SK-N-SH treated with all-trans-retinoic acid at 6 μM for 48 hours (cell line): Measurements from ENCODE around the gene CRB3.

Experiments used
- ATAC-seq: fragments of 200-7000 bp; cut with Tn5 transposase; 3 replicates; pipeline ENCODE4 v1.9.1; 2020; ENCODE audit warnings: mild to moderate bottlenecking, moderate library complexity
- ARNTL ChIP-seq: fragments of 450-650 bp; formaldehyde crosslinking; IDR thresholded peaks from 2 replicates; pipeline ENCODE4 v1.5.0; 2020; ENCODE audit warnings: low read depth, mild to moderate bottlenecking, moderate library complexity, borderline replicate concordance
- BACH2 ChIP-seq: fragments of 250-450 bp; sonication (Bioruptor Pico); IDR thresholded peaks from 2 replicates; pipeline ENCODE4 v1.9.0; 2021; ENCODE audit warnings: mild to moderate bottlenecking, borderline replicate concordance
- CREB5 ChIP-seq: fragments of 250-450 bp; sonication (Bioruptor Pico); IDR thresholded peaks from 2 replicates; pipeline ENCODE4 v1.5.1; 2020; ENCODE audit warnings: low read depth, mild to moderate bottlenecking, moderate library complexity
- CSDC2 ChIP-seq: fragments of 250-450 bp; sonication (Bioruptor Pico); IDR thresholded peaks from 2 replicates; pipeline ENCODE4 v1.5.0; 2020; ENCODE audit warnings: mild to moderate bottlenecking, moderate library complexity
- CSRNP3 ChIP-seq: fragments of 250-450 bp; sonication (Bioruptor Pico); IDR thresholded peaks from 2 replicates; pipeline ENCODE4 v1.5.1; 2021; ENCODE audit warnings: mild to moderate bottlenecking, moderate library complexity
- ESRRG ChIP-seq: fragments of 250-450 bp; sonication (Bioruptor Pico); IDR thresholded peaks from 2 replicates; pipeline ENCODE4 v1.6.1; 2021; ENCODE audit warnings: mild to moderate bottlenecking
- GLIS3 ChIP-seq: fragments of 250-450 bp; sonication (Bioruptor Pico); IDR thresholded peaks from 2 replicates; pipeline ENCODE4 v1.5.0; 2020; ENCODE audit warnings: mild to moderate bottlenecking, moderate library complexity
- ISL1 ChIP-seq: fragments of 250-450 bp; sonication (Bioruptor Pico); IDR thresholded peaks from 2 replicates; pipeline ENCODE4 v2.1.2; 2022; ENCODE audit warnings: mild to moderate bottlenecking, moderate library complexity
- OSR1 ChIP-seq: fragments of 250-450 bp; sonication (Bioruptor Pico); IDR thresholded peaks from 2 replicates; pipeline ENCODE4 v1.8.0; 2022; ENCODE audit warnings: moderate library complexity, mild to moderate bottlenecking, inconsistent platforms
- POU6F1 ChIP-seq: fragments of 250-450 bp; sonication (Bioruptor Pico); IDR thresholded peaks from 2 replicates; pipeline ENCODE4 v1.8.0; 2021; ENCODE audit warnings: low read depth, mild to moderate bottlenecking, moderate library complexity, borderline replicate concordance
- PPARA ChIP-seq: fragments of 250-450 bp; sonication (Bioruptor Pico); IDR thresholded peaks from 2 replicates; pipeline ENCODE4 v1.5.0; 2020; ENCODE audit warnings: mild to moderate bottlenecking, borderline replicate concordance
- RARB ChIP-seq: fragments of 250-450 bp; sonication (Bioruptor Pico); IDR thresholded peaks from 2 replicates; pipeline ENCODE4 v1.8.0; 2021; ENCODE audit warnings: mild to moderate bottlenecking, moderate library complexity
- SNAI2 ChIP-seq: fragments of 250-450 bp; sonication (Bioruptor Pico); IDR thresholded peaks from 2 replicates; pipeline ENCODE4 v1.5.0; 2020; ENCODE audit warnings: mild to moderate bottlenecking, moderate library complexity
- TCF4 ChIP-seq: fragments of 250-450 bp; sonication (Bioruptor Pico); IDR thresholded peaks from 2 replicates; pipeline ENCODE4 v1.8.0; 2021; ENCODE audit warnings: mild to moderate bottlenecking, moderate library complexity, borderline replicate concordance
- TOX ChIP-seq: fragments of 250-450 bp; sonication (Bioruptor Pico); IDR thresholded peaks from 2 replicates; pipeline ENCODE4 v1.8.0; 2021; ENCODE audit warnings: mild to moderate bottlenecking, moderate library complexity, borderline replicate concordance
- ZC3H10 ChIP-seq: fragments of 250-450 bp; sonication (Bioruptor Pico); IDR thresholded peaks from 2 replicates; pipeline ENCODE4 v1.5.1; 2021; ENCODE audit warnings: mild to moderate bottlenecking, moderate library complexity
- ZFP3 ChIP-seq: fragments of 250-450 bp; sonication (Bioruptor Pico); IDR thresholded peaks from 2 replicates; pipeline ENCODE4 v1.5.0; 2020; ENCODE audit warnings: mild to moderate bottlenecking, moderate library complexity
- ZFP30 ChIP-seq: fragments of 450-650 bp; formaldehyde crosslinking; IDR thresholded peaks from 2 replicates; pipeline ENCODE4 v1.5.0; 2022; ENCODE audit warnings: mild to moderate bottlenecking, moderate library complexity
- ZNF565 ChIP-seq: fragments of 450-650 bp; formaldehyde crosslinking; conservative IDR thresholded peaks from 2 replicates; pipeline ENCODE4 v1.5.0; 2020; ENCODE audit warnings: low read depth, mild to moderate bottlenecking, moderate library complexity
- ZNF70 ChIP-seq: fragments of 450-650 bp; formaldehyde crosslinking; IDR thresholded peaks from 2 replicates; pipeline ENCODE4 v1.5.0; 2020; ENCODE audit warnings: mild to moderate bottlenecking, moderate library complexity
- ZNF8 ChIP-seq: fragments of 450-650 bp; formaldehyde crosslinking; IDR thresholded peaks from 2 replicates; pipeline ENCODE4 v1.5.0; 2020; ENCODE audit warnings: mild to moderate bottlenecking, moderate library complexity
- TF ChIP-seq, protein P1 (sequence below): fragments of 250-450 bp; sonication (Bioruptor Pico); IDR thresholded peaks from 2 replicates; pipeline ENCODE4 v1.8.0; 2020; ENCODE audit warnings: mild to moderate bottlenecking, moderate library complexity, borderline replicate concordance
- TF ChIP-seq, protein P2 (sequence below): fragments of 250-450 bp; sonication (Bioruptor Pico); IDR thresholded peaks from 2 replicates; pipeline ENCODE4 v1.5.0; 2020; ENCODE audit warnings: mild to moderate bottlenecking, moderate library complexity

The CRB3 gene

DNA sequence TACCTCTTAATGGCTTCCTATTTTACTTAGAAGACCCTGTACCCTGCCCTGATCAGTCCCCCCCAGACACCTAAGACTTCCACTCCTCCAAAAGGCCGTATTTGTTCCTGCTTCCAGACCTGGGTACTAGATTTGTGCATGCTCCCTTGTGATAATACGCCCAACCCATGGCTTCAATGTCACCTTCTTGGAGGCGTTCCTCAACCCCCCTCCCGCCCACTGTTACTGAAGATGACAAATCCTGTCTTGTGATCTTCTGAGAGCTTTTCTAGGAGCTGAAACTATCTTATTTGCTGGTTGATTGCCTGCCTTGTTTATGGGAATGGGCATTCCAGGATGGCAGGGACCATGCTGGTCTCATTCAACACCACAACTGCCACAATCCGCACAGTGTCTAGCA, 13.9 kb upstream of the CRB3 start (continued):
- TF ChIP-seq CSRNP3 (CRISPR knock-in tag) (no peak), BACH2 (CRISPR knock-in tag) (no peak), OSR1 (CRISPR knock-in tag) (no peak), TOX (no peak), TCF4 (CRISPR knock-in tag) (no peak), RARB (CRISPR knock-in tag) (no peak), CSDC2 (CRISPR knock-in tag) (no peak), ZC3H10 (no peak), ZNF70 (CRISPR knock-in tag) (no peak)

GRCh38 chr19:6451583-6452222, 12.4 kb upstream of the CRB3 start:
- no peak for TF ChIP-seq ZFP30 (CRISPR knock-in tag)
- no peak for TF ChIP-seq GLIS3
- TF ChIP-seq TCF4 (CRISPR knock-in tag), result no peak
- TF ChIP-seq ISL1, result no peak
- TF ChIP-seq CREB5 (CRISPR knock-in tag), result no peak
- no peak for ATAC-seq

DNA sequence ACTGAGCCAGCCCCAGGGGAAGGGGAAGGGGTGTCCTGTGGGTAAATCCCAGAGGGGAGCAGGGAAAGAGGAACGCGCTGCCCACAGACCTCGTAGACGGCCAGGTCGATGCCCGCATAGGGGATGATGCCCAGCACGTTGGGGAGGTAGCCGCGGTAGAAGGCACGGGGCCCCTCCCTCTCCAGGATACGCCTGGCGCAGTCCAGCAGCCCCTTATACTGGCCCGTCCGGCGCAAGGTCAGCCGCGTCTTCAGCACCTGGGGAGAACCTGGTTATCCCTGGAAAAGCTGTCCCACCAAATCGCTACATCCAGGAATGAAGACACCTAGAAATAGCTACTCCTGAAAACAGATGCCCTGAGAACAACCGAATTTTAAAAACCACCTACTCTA, 11.9 kb upstream of the CRB3 start:
- no peak for ATAC-seq
- no peak for TF ChIP-seq ZFP3 (CRISPR knock-in tag)
- no peak for TF ChIP-seq BACH2 (CRISPR knock-in tag)
- no peak for TF ChIP-seq SNAI2 (CRISPR knock-in tag)
- TF ChIP-seq TCF4 (CRISPR knock-in tag), result no peak
- TF ChIP-seq PPARA (CRISPR knock-in tag), result no peak
- TF ChIP-seq ESRRG (CRISPR knock-in tag), result no peak
- no peak for TF ChIP-seq ISL1
- TF ChIP-seq OSR1 (CRISPR knock-in tag), result no peak
- no peak for TF ChIP-seq CSRNP3 (CRISPR knock-in tag)
- TF ChIP-seq ZC3H10, result no peak
- no peak for TF ChIP-seq ARNTL (CRISPR knock-in tag)
- no peak for TF ChIP-seq ZNF70 (CRISPR knock-in tag)
- TF ChIP-seq POU6F1, result no peak
- TF ChIP-seq GLIS3, result no peak
- TF ChIP-seq, all 23 proteins: peak for 0

GRCh38 chr19:6452899-6453298, 11.2 kb upstream of the CRB3 start:
- ATAC-seq, result no peak
- TF ChIP-seq ZC3H10 (no peak), ARNTL (CRISPR knock-in tag) (no peak), ZNF565 (CRISPR knock-in tag) (no peak), ZFP30 (CRISPR knock-in tag) (no peak), ZNF8 (CRISPR knock-in tag) (no peak), RARB (CRISPR knock-in tag) (no peak), SNAI2 (CRISPR knock-in tag) (no peak), TOX (no peak), CSDC2 (CRISPR knock-in tag) (no peak), OSR1 (CRISPR knock-in tag) (no peak), ZNF70 (CRISPR knock-in tag) (no peak), GLIS3 (no peak), ISL1 (no peak), TCF4 (CRISPR knock-in tag) (no peak), ZFP3 (CRISPR knock-in tag) (no peak)
- TF ChIP-seq, protein P1, sequence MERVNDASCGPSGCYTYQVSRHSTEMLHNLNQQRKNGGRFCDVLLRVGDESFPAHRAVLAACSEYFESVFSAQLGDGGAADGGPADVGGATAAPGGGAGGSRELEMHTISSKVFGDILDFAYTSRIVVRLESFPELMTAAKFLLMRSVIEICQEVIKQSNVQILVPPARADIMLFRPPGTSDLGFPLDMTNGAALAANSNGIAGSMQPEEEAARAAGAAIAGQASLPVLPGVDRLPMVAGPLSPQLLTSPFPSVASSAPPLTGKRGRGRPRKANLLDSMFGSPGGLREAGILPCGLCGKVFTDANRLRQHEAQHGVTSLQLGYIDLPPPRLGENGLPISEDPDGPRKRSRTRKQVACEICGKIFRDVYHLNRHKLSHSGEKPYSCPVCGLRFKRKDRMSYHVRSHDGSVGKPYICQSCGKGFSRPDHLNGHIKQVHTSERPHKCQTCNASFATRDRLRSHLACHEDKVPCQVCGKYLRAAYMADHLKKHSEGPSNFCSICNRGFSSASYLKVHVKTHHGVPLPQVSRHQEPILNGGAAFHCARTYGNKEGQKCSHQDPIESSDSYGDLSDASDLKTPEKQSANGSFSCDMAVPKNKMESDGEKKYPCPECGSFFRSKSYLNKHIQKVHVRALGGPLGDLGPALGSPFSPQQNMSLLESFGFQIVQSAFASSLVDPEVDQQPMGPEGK (CRISPR knock-in tag), result no peak
- TF ChIP-seq, protein P2, sequence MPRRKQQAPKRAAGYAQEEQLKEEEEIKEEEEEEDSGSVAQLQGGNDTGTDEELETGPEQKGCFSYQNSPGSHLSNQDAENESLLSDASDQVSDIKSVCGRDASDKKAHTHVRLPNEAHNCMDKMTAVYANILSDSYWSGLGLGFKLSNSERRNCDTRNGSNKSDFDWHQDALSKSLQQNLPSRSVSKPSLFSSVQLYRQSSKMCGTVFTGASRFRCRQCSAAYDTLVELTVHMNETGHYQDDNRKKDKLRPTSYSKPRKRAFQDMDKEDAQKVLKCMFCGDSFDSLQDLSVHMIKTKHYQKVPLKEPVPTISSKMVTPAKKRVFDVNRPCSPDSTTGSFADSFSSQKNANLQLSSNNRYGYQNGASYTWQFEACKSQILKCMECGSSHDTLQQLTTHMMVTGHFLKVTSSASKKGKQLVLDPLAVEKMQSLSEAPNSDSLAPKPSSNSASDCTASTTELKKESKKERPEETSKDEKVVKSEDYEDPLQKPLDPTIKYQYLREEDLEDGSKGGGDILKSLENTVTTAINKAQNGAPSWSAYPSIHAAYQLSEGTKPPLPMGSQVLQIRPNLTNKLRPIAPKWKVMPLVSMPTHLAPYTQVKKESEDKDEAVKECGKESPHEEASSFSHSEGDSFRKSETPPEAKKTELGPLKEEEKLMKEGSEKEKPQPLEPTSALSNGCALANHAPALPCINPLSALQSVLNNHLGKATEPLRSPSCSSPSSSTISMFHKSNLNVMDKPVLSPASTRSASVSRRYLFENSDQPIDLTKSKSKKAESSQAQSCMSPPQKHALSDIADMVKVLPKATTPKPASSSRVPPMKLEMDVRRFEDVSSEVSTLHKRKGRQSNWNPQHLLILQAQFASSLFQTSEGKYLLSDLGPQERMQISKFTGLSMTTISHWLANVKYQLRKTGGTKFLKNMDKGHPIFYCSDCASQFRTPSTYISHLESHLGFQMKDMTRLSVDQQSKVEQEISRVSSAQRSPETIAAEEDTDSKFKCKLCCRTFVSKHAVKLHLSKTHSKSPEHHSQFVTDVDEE (CRISPR knock-in tag), result no peak
